Measurements from ENCODE around the gene GDF15. TPM values are rescaled to one million over a fixed set of nuclear protein-coding genes. Genes with fewer than 3 reads are reported as not detected.

Gene GDF15
- total and polyA plus RNA-seq, 8 donors: 28.1 to 277 (median 43.5) TPM

DNA sequence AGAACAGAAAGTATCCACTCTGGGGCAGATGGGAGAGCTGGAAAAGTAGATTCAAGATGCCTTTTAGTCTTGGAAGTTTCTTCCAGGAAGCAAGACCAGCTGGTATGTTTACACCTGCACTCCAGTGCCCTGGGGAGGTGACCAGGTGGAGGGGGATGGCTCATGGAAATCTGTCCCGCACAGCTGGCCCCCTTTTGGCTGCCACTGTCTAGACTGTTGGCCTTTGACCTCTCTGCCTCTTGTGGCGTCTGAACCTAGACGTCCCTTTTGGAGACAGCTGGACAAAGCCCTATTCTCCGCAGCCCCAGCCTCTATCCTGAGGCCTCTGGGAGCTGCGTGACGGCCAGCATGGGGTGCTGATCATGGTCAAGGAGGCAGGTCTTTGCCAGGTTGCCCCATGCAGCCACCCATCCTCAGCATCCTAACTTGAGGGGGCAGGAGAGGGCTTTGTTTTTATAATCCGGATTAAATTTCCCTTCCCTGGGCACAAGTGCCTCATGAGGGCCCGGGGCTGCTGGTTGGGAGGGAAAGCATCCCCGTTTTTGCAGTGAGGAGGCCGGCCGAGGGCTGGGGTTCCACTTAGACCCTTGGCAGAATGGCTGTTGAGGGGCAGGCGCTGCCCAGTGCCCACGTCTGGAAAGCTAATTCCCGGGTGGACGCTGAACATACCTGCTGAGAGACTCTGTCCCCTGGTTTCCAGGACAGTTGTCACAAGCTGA lies 17.3 kb upstream of the GDF15 start:
- no peaks in the 10 kb centered on the region for H3K9me3 ChIP-seq
- ATAC-seq (peak; percentile 48 to 71 (median 59)), FAIRE-seq (no peak), DNase-seq (peak in 4 of 6 donors; percentile 66 to 81 (median 76))
- 71 to 76% methylated on average over 15 of the region's 15 CpGs for WGBS, 2 donors
- no peak overlapping the region for H3K4me3 ChIP-seq
- TF ChIP-seq, protein P1, sequence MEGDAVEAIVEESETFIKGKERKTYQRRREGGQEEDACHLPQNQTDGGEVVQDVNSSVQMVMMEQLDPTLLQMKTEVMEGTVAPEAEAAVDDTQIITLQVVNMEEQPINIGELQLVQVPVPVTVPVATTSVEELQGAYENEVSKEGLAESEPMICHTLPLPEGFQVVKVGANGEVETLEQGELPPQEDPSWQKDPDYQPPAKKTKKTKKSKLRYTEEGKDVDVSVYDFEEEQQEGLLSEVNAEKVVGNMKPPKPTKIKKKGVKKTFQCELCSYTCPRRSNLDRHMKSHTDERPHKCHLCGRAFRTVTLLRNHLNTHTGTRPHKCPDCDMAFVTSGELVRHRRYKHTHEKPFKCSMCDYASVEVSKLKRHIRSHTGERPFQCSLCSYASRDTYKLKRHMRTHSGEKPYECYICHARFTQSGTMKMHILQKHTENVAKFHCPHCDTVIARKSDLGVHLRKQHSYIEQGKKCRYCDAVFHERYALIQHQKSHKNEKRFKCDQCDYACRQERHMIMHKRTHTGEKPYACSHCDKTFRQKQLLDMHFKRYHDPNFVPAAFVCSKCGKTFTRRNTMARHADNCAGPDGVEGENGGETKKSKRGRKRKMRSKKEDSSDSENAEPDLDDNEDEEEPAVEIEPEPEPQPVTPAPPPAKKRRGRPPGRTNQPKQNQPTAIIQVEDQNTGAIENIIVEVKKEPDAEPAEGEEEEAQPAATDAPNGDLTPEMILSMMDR (IDR thresholded peaks at IDR 0.05): no peak
- intact Hi-C loops (cut with DNase I): no loop called here
- H3K27me3 ChIP-seq: no peaks in the 10 kb centered on the region
- peaks cover 19 to 33% (median 25%) of the 10 kb centered on the region in 3 donors for H3K4me1 ChIP-seq
- H3K27ac ChIP-seq: peak overlapping the region; percentile 28 to 85 (median 62)
- H3K36me3 ChIP-seq: no peaks in the 10 kb centered on the region

DNA sequence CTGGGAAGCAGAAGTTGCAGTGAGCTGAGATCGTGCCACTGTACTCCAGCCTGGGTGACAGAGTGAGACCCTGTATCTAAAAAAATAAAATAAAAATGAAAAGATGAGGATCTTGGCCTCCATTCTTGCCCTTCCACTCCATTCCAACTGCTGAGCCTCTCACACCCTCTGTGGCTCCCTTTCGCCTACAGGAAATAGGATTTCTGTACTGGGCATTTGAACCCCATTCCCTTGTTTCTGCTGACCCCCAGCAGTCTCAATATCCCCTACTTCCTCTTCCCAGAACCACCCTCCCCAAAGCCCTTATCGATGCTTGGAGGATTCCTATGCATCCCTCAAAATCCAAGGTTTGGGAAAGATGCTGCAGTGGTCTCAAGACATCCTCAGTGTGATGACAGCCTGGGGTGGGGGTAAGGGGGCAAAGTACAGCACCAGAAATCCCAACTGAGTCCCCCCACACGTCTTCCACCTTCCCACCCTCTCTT lies 12.5 kb upstream of the GDF15 start:
- H3K9me3 ChIP-seq: no peaks in the 10 kb centered on the region
- 69 to 70% methylated on average over 4 of the region's 4 CpGs for WGBS, 2 donors
- H3K27me3 ChIP-seq: no peaks in the 10 kb centered on the region
- FAIRE-seq (no peak), DNase-seq (no peak), ATAC-seq (no peak)
- peak overlapping the region in 3 of 4 donors; percentile 71 to 93 (median 88) for H3K27ac ChIP-seq
- intact Hi-C loops (cut with DNase I): no loop called here
- TF ChIP-seq, protein P1 (IDR thresholded peaks at IDR 0.05): no peak
- no peak overlapping the region for H3K4me3 ChIP-seq
- H3K4me1 ChIP-seq: peaks cover 32 to 47% (median 41%) of the 10 kb centered on the region in 3 donors
- no peaks in the 10 kb centered on the region for H3K36me3 ChIP-seq

DNA sequence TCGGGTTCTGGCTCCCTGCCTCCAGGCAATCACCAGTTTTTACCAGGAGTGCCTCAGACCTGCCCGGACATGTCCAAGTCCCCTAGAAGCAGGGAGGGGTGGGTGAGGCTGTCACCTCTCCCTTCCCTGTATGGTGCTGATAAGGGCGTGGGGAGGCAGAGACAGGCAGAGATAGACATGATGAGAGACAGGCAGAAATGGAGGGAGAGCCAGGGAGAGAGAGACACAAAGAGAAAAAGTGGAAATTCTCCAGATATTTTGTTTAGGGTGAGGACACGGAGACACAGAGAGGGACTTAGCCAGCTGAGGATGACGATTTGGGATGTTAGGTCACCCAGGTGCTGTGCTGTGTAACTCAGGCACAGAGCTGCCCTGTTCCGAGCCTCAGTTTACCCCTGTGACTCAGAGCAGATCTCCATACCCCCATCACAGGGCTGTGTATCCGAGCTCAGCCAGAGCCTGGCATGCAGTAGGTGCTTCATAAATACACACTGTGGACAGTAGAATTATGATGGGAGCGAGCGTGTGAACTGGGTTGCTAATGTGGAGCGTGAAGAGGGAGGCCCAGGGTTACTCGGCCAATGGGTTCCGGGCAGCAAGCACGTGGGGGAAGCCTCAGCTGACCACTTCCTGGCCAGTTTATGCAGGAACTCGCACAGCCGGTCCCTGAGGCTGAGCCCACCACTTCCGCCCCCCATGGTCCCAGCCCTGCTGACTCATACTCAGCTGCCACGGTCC lies 11.9 kb upstream of the GDF15 start:
- intact Hi-C loops (cut with DNase I): no loop called here
- Histone ChIP-seq H3K36me3 (no peaks in the 10 kb centered on the region), H3K4me1 (peaks cover 32 to 47% (median 41%) of the 10 kb centered on the region in 3 donors), H3K27me3 (no peaks in the 10 kb centered on the region), H3K4me3 (no peak overlapping the region), H3K9me3 (no peaks in the 10 kb centered on the region), H3K27ac (peak overlapping the region; percentile 39 to 93 (median 80))
- TF ChIP-seq, protein P1 (IDR thresholded peaks at IDR 0.05): no peak
- peak; percentile 66 to 85 (median 73) for ATAC-seq
- WGBS, 2 donors: 30 to 34% methylated on average over 16 to 17 of the region's 17 CpGs
- no peak for FAIRE-seq
- peak; percentile 85 to 91 (median 88) for DNase-seq

DNA sequence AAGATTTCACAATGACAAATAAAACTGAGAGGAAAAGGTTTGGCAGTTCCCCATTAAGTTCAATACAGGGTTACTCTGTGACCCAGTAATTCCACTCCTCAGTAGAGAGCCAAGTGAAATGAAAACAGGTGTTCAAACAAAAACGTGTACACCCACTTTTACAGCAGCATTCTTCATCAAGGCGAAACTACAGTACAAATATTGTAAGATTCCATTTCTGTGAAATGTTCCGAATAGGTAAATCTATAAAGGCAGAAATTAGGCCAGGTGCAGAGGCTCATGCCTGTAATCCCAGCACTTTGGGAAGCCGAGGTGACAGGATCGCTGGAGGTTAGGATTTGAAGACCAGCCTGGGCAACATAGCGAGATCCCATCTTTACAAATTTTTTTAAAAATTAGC lies 8.9 kb upstream of the GDF15 start:
- intact Hi-C loops (cut with DNase I): no loop called here
- 12 to 23% methylated on average over 6 of the region's 6 CpGs for WGBS, 2 donors
- peaks cover 40 to 59% (median 53%) of the 10 kb centered on the region in 3 donors for H3K4me1 ChIP-seq
- no peaks in the 10 kb centered on the region for H3K27me3 ChIP-seq
- no peaks in the 10 kb centered on the region for H3K9me3 ChIP-seq
- peak in 4 of 6 donors; percentile 45 to 72 (median 64) for DNase-seq
- H3K36me3 ChIP-seq: no peaks in the 10 kb centered on the region
- peak overlapping the region; percentile 64 to 93 (median 80) for H3K27ac ChIP-seq
- ATAC-seq: peak; percentile 57 to 70 (median 65)
- H3K4me3 ChIP-seq: no peak overlapping the region
- no peak for FAIRE-seq
- TF ChIP-seq, protein P1 (IDR thresholded peaks at IDR 0.05): no peak
